ENCODE measurements around the gene HCFC1R1. TPM values are rescaled to one million over a fixed set of nuclear protein-coding genes. Genes with fewer than 3 reads are reported as not detected.

HCFC1R1 gene
- total and polyA plus RNA-seq, 2 of the 8 experiments (the other 6 are each of a cell fraction or from before 2014, with no cell fraction given), result 72.7 to 138 TPM

DNA sequence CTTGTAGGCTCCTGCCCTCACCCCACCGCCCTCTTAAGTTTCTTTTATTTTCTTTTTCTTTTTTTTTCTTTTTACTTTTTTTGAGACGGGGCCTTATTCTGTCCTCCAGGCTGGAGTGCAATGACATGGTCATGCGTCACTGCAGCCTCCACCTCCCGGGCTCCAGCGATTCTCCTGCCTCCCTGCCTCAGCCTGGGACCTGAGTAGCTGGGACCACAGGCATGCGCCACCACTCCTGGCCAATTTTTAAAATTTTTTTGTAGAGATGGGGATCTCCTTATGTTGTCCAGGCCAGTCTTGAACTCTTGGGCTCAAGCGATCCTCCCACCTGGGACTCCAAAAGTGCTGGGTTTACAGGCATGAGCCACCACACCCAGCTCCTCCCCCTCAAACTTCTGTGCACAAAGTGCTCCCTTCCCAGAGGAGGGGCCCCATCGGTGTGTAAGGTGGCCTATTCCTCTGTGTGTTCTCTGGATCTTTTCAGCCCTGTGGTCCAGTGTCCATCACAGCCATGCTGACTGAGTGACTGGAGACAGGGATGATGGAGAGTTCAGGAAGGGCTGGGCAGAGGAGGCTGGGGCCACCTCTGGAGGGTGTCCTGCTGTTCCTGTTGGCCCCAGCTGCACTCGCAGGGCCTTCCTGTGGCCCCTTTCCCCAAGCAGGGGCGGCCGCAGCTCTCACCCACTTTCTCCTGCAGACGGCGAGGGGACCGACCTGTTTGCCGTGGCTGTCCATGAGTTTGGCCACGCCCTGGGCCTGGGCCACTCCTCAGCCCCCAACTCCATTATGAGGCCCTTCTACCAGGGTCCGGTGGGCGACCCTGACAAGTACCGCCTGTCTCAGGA lies 32.8 kb upstream of the HCFC1R1 start (continued):
- TF ChIP-seq, protein P1, sequence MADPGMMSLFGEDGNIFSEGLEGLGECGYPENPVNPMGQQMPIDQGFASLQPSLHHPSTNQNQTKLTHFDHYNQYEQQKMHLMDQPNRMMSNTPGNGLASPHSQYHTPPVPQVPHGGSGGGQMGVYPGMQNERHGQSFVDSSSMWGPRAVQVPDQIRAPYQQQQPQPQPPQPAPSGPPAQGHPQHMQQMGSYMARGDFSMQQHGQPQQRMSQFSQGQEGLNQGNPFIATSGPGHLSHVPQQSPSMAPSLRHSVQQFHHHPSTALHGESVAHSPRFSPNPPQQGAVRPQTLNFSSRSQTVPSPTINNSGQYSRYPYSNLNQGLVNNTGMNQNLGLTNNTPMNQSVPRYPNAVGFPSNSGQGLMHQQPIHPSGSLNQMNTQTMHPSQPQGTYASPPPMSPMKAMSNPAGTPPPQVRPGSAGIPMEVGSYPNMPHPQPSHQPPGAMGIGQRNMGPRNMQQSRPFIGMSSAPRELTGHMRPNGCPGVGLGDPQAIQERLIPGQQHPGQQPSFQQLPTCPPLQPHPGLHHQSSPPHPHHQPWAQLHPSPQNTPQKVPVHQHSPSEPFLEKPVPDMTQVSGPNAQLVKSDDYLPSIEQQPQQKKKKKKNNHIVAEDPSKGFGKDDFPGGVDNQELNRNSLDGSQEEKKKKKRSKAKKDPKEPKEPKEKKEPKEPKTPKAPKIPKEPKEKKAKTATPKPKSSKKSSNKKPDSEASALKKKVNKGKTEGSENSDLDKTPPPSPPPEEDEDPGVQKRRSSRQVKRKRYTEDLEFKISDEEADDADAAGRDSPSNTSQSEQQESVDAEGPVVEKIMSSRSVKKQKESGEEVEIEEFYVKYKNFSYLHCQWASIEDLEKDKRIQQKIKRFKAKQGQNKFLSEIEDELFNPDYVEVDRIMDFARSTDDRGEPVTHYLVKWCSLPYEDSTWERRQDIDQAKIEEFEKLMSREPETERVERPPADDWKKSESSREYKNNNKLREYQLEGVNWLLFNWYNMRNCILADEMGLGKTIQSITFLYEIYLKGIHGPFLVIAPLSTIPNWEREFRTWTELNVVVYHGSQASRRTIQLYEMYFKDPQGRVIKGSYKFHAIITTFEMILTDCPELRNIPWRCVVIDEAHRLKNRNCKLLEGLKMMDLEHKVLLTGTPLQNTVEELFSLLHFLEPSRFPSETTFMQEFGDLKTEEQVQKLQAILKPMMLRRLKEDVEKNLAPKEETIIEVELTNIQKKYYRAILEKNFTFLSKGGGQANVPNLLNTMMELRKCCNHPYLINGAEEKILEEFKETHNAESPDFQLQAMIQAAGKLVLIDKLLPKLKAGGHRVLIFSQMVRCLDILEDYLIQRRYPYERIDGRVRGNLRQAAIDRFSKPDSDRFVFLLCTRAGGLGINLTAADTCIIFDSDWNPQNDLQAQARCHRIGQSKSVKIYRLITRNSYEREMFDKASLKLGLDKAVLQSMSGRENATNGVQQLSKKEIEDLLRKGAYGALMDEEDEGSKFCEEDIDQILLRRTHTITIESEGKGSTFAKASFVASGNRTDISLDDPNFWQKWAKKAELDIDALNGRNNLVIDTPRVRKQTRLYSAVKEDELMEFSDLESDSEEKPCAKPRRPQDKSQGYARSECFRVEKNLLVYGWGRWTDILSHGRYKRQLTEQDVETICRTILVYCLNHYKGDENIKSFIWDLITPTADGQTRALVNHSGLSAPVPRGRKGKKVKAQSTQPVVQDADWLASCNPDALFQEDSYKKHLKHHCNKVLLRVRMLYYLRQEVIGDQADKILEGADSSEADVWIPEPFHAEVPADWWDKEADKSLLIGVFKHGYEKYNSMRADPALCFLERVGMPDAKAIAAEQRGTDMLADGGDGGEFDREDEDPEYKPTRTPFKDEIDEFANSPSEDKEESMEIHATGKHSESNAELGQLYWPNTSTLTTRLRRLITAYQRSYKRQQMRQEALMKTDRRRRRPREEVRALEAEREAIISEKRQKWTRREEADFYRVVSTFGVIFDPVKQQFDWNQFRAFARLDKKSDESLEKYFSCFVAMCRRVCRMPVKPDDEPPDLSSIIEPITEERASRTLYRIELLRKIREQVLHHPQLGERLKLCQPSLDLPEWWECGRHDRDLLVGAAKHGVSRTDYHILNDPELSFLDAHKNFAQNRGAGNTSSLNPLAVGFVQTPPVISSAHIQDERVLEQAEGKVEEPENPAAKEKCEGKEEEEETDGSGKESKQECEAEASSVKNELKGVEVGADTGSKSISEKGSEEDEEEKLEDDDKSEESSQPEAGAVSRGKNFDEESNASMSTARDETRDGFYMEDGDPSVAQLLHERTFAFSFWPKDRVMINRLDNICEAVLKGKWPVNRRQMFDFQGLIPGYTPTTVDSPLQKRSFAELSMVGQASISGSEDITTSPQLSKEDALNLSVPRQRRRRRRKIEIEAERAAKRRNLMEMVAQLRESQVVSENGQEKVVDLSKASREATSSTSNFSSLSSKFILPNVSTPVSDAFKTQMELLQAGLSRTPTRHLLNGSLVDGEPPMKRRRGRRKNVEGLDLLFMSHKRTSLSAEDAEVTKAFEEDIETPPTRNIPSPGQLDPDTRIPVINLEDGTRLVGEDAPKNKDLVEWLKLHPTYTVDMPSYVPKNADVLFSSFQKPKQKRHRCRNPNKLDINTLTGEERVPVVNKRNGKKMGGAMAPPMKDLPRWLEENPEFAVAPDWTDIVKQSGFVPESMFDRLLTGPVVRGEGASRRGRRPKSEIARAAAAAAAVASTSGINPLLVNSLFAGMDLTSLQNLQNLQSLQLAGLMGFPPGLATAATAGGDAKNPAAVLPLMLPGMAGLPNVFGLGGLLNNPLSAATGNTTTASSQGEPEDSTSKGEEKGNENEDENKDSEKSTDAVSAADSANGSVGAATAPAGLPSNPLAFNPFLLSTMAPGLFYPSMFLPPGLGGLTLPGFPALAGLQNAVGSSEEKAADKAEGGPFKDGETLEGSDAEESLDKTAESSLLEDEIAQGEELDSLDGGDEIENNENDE (IDR thresholded peaks at IDR 0.05; ENCODE audit: insufficient replicate concordance, low read length), result no peak
- TF ChIP-seq NANOG (IDR thresholded peaks at IDR 0.05; ENCODE audit: insufficient read depth, low read depth, low read length, poor library complexity, severe bottlenecking), result no peak
- no peak for TF ChIP-seq MAFK (IDR thresholded peaks at IDR 0.05; ENCODE audit: low read depth, low read length)
- TF ChIP-seq, protein P2, sequence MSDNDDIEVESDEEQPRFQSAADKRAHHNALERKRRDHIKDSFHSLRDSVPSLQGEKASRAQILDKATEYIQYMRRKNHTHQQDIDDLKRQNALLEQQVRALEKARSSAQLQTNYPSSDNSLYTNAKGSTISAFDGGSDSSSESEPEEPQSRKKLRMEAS (IDR thresholded peaks at IDR 0.05), result no peak
- TF ChIP-seq CBX5 (IDR thresholded peaks at IDR 0.05; ENCODE audit: low read depth, low read length), result no peak
- TF ChIP-seq SIN3A (conservative IDR thresholded peaks at IDR 0.05 in 1 of 2, IDR thresholded peaks at IDR 0.05 in 1 of 2; ENCODE audit: low read depth in 1 of 2, low read length in 2 of 2), result no peak
- no peak for TF ChIP-seq EZH2 (IDR thresholded peaks at IDR 0.05; ENCODE audit: low read depth, low read length, severe bottlenecking)
- no peak for TF ChIP-seq POLR2AphosphoS5 (IDR thresholded peaks at IDR 0.05; ENCODE audit: low read depth, low read length)
- TF ChIP-seq CBX8 (IDR thresholded peaks at IDR 0.05; ENCODE audit: borderline replicate concordance, low read depth, low read length), result no peak

Data from H1 (cell line).